Astrocyte of the hippocampus (primary cell): ENCODE measurements around the gene BIN2.
"Not testable (repeated sequence)": the region's sequence is repeated elsewhere in the genome, so short reads cannot be mapped to it uniquely, and the experiment has no call there.

Experiments used
- DNase-seq: peaks from one replicate; pipeline ENCODE4 v3.0.0; 2011; ENCODE audit warnings: low read depth, low spot score

The BIN2 gene

DNA sequence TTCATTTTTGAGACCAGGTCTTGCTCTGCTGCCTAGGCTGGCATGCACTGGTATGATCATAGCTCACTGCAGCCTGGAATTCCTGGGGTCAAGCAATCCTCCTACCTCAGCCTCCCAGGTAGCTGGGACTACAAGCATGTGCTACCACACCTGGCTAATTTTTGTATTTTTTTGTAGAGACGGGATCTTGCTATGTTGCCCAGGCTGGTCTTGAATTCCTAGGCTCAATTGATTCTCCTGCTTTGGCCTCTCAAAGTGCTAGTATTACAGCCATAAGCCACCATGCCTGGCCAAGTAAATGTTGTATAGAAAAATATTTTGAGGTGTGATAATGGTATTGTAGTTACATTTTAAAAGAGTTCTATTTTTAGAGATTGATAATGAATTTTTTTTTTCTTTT is 12.6 kb downstream of the BIN2 start:
- DNase-seq = no peak

DNA sequence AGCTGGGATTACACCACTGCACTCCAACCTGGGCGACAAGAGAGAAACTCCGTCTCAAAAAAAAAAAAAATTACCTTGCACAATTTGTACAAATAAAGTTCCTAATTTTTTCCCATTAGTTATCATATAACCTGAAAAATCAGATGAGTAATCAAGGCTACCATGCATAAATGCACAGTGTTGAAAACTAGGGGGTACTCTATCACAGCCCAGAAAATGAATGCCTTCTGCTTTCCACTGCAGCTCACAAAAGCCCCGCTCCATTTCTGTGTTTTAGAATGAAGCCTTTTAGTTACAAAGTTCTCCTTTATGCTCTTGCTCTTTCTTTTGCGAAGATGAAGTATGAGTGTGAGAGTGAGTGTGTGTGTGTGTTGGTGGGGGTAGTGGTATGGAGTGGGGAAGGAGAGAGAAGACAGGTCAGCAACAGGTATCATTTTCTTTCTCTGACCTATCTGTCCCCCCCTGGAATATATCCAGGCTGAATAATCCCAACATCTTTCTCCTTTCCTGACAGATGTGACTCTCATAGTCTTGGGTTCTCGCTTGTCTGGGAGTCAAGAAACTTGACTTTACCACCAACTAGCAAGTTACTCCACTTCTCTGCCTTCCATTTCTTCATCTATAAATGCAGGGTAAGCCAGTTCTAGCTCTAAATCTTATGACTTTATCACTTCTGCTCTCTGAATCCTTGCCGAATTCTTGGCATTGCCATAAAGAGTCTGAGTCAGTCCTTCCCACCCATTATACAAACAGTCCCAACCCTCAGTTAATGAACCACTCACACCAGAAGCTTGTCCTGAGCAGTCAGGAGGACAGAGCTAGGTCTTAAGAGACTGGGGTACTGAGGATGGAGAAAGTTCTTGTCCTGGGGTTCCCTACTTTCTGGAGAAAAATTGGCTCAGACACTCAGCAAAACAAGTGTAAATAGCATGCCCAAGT is 16.1 kb downstream of the BIN2 start:
- peak; percentile 89 for DNase-seq

DNA sequence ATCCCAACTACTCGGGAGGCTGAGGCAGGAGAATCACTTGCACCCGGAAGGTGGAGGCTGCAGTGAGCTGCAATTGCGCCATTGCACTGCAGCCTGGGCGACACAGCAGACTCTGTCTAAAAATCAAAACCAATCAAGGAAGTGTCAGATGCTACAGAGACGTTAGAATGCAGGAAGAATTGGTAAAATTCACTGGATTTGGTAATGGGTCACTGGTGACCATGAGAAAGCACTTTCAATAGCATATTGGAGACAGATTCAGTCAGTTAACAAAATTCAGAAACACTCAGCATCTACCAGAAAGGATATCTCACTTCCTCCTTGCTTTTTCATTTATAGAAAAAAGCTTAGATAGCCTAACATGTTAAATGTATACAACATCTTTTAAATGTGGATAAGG is 17.5 kb downstream of the BIN2 start:
- no peak for DNase-seq

DNA sequence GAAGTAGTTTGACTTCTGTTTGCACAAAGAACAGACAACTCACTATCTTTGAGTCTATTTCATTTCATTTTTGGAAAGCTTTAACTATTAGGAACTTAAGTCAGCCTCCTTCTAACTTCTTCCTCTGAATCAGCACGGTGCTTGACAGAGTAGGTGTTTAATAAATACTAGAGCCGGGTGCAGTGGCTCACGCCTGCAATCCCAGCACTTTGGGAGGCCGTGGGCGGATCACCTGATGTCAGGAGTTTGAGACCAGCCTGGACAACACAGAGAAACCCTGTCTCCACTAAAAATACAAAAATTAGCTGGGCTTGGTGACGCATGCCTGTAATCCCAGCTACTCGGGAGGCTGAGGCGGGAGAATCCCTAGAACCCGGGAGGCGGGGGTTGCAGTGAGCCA is 23.2 kb downstream of the BIN2 start:
- DNase-seq = not testable (repeated sequence)

DNA sequence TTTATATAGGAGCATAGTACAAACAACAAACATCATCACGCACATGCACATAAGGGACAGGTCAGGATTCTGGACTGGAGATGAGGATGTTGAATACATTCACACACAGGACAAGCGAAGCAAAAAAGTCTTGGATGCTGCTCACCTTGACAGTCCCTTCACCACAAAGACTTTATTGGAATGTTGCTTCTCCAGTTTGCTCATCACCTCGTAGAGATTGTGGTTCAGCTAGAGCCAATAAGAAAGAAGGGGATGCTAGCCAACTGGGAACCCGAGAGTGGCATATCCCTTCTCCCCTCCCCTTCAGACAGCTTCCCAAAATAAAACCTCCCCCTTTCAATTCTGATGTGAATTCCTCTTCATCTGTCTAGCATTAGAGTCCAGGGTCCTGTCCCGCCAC is 28.3 kb downstream of the BIN2 start:
- no peak for DNase-seq

DNA sequence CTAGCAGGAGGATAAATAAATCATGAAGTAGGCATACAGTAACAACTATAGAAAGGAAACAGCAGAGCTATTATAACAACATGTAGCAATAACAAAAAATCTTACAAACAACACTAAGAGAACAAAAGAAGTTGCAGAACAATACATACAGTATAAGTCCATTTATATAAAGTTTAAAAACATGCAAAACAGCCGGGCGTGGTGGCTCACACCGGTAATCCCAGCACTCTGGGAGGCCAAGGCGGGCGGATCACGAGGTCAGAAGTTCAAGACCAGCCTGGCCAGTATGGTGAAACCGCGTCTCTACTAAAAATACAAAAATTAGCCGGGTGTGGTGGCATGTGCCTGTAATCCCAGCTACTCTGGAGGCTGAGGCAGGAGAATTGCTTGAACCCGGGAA is 29.9 kb downstream of the BIN2 start:
- DNase-seq = not testable (repeated sequence)

DNA sequence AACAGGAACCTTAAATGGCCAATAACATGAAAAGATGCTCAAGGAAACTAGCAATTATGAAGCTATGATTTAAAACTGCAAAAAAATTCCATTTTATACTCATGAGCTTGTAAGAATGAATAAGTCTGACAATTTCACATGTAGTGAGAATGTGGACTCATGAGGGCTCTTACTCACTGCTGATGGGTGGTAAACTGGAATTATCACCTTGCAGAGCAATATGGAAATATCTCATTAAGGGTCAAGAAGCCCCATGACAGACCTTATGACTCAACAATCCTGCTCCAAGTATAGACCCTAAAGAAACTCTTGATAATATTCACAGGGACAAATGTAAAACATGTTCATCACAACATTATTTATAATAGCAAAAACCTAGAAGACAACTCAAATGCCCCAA is 30.3 kb downstream of the BIN2 start:
- DNase-seq = no peak

DNA sequence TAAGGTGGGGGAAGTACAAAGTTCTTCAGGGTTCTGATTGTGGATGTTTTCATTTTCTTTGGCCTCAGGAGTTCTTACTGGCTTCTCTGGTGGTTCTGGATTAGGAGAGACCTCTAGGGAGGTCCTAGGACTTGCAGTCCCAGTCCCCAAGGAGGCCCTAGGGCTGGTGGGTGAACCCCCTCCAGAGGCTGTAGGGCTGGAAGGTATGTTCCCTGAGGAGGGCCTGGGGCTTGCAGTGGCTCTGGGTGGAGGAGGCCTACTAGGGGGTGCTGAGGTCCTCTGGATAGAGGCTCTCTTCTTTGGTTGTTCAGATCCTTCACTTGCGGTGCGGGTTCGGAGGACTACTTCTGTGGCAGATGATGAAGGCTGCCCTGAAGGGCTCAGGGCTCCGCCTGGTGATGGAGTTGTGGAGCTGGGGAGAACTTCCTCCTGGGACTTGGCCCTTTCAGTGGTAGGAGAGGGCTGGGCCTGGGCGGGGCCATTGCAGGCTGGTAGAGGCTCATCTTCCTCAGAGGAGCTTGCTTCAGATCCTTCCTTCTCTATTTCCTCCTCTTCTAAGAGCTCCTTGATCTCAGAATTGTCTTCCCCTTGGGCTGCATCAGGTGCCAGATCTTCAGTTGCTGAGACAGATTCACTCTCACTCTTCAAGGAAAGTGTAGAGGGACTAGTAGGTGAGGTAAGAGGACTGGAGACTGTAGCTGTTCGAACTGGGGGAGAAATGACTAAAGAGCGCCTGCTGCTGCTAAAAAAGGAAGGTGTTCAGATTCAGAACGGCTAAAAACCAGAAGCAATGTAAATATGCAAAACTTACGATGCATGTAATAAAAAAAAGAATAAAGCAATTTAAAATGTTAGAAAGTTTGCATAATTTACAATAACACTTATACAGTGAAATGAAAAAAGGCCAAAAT is 32.1 kb downstream of the BIN2 start:
- DNase-seq = not testable (repeated sequence)

DNA sequence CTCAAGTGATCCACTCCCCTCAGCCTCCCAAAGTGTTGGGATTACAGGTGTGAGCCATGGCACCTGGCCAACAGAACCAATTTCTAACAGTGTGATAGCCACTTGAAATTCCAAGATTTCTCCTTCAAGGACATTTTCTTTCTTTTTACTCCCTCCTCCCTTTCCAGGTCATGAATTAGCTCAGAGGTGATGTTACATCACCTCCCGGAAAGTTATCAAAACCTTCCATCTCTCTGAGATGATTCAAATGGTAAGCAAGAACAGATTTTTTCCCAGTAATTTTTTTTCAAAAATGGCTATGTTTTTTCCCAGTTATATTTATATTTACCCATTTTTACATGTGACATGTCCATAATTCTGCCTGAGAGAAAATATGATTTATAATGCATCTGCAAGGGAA is 38.1 kb downstream of the BIN2 start:
- DNase-seq = no peak

DNA sequence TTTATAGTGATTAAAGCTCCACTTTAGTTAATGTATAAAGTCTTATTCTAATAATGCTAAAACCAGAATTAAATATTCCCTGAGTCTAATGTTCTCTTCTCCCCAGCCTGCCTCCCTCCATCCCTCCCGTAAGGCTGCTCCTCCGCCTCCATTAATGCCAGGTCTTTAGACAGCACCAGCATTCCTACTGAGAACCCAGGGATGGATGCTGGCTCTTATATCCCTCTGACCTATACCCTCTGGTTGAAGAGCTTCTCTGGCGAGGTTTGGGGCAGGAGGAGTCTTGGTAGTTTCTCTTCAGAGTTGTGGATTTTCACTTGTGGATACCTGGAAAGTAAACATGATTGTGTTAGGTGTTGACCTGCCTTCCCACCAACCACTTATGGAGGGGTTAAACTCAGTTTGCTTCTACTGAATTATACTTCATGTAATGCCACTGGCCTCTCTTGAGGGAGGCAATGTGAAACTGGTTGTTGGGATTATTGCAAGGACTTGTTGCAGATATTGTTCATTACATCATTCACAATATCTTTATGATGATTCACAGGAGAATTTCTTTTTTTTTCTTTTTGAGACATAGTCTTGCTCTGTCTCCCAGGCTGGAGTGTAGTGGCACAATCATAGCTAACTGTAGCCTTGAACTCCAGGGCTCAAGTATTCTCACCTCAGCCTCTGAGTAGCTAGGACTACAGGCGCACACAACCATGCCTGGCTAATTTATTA is 42.6 kb downstream of the BIN2 start:
- peak; percentile 9 for DNase-seq

DNA sequence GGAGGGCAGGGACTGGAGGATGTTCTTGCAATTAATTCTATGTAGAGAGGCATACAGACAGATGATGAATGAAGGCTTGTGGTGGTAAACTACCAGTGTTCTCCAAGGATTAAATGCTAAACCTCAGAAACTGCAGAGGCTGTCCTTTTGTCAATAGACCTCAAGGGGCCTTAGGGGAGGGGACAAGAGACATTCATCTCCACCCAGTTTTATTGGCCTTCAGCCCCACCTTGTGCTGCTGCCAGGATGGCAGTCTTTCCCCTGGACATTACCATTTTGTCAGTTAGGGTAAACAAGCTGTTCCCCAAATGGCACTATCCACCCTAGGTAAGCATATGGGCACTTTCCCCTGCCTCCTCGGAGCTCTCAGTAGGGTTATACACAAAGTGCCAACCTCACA is 48.9 kb downstream of the BIN2 start:
- DNase-seq = no peak

DNA sequence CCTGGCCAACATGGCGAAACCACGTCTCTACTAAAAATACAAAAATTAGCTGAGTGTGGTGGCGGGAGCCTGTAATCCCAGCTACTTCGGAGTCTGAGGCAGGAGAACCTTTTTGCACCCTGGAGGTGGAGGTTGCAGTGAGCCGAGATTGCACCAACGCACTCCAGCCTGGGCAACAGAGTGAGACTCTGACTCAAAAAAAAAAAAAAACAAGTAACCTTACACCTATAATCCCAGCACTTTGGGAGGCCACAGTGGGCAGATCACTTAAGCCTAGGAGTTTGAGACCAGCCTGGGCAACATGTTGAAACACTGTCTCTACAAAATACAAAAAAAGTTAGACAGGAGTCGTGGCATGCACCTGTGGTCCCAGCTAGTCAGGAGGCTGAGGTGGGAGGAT is 51.2 kb downstream of the BIN2 start:
- not testable (repeated sequence) for DNase-seq

DNA sequence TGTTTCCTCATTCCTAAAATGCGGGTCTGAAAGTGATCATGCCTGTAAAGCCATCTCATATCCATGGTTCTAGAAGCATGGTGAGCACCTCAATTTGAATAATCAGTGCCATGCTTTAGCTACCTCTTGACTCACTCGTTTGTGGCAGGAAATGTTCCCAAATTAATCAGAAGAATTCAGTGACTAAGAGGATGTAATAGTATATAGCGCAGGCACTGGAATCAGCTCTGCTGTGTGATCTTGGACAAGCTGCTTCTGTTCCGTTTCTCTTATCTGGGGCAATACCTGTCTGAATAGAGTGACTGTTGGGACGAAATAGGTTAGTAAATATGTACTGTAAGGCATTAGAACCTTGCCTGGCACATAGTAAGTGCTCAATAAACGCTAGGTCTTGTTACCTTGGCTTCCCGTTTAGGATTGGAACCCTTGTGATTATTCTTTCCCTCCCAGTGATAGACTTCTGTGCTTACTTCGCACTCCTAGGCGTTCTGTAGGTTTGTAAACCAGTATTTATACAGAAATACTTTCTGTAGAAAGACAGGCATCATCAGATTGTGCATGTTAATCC is 52.9 kb downstream of the BIN2 start:
- peak; percentile 85 for DNase-seq

DNA sequence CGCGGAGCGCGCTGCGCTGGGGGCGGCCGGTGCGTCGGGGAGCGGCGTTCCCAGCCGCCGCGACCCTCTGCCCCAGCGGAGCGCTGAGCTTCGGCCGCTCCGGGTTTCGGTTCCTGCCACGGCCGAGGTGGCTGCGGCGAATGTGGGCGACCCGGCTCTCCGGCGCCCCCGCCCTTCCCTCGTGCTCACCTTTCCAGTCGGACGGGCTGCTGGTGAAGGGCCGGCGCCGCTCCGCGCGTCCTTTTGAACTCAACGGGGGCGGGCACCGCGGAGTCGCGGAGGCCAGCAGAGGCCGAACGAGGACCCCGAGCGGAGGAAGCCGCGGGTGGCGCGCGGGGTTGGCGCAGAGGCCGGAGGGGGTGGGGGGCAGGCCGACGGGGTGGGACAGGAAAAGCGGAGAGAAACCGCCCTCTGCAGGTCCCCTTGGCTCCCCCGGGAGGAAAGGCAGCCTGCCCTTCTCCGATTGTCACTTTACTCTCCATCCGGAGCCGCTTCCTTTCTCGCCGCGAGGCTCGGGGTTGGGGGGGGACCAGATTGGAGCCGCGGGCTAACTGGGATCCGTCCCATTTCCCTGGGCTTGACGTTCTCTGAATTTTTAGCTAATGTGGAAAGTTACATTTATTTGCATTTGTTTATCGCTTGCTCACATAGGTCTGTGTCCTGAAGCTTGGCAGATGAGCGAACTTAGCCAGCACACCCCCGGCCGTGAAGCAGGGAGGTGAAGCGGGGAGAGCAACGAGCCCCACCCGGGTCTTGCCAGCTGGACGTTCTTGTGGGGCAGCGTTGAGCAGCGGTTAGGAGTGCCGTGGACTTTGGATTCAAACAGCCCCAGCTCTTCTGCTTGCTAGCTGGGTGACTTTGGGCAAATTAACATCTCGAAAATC is 53.7 kb downstream of the BIN2 start, which contains the start of gene SMAGP:
TSS of gene SMAGP (minus strand) at position 349 of the 884 bp plus-strand sequence. CDS start 1,137 bp downstream, outside the sequence.
- DNase-seq = peak; percentile 81

DNA sequence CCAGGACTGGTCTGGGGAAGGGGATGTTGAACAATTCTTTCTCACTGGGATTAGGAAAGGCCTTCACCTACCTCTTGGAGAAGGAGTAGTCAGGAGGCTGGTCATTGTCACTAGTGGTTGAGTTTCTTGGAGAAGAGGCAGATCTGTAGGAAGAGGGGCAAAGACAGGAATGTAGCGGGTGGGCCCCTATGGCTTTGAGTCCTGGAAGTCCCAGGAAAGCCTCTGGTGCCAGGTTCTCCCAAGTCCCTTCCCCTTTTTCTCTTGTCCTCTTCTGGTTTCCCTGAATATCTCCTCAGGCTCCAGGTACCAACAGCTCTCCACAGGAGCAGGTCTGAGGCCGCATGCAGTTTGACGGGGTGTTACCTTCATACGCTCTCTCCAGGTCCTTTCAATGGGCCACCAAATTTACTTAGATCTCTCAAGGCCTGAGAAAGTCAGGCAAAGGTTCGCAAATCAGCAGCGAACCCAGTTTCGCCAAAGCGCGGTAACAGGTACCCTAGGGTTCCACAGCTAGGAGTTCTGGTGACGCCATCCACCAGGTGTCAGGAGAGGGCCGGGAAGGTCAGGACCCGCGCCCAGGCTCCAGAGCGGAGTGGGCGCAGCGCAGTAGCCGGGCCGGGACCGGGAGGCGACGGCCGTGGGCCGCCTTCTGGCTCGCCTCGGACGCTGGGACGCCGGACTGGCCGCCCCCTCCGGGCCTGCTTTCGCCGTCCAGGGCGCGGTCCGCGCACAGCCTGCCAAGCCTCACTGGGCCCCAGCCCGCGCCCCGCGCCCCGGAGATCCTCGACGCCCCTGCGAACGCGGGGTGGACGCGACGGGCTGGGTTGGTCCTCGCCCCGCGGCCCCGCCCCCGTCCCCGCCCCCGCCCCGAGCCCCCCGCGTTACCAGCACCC is 54.6 kb downstream of the BIN2 start:
- DNase-seq = peak; percentile 77

DNA sequence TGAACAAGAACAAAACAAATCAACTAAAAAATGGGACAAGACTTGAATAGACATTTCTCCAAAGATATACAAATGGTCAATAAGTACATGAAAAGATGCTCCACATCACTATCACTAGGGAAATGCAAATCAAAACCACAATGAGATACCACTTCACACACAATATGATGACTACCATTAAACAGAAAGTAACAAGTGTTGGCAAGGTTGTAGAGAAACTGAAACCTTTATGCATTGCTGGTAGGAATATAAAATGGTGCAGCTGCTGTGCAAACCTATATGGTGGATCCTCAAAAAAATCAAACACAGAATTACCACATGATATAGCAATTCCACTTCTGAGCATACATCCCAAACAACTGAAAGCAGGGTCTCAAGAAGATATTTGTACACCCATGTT is 59.0 kb downstream of the BIN2 start:
- no peak for DNase-seq

DNA sequence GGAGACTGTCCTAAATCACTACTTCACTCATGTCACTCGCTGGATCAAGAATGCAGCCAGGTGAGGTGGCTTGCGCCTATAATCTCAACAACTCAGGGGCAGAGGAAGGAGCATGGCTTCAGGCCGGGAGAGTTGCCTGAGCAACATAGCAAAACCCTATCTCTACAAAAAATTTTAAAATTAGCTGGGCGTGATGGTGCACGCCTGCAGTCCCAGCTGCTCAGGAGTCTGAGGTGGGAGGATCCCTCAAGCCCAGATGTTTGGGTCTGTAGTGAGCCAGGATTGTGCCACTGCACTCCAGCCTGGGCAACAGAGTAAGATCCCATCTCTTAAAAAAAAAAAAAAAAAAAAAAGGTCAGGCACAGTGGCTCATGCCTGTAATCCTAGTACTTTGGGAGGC is 59.7 kb downstream of the BIN2 start:
- no peak for DNase-seq

DNA sequence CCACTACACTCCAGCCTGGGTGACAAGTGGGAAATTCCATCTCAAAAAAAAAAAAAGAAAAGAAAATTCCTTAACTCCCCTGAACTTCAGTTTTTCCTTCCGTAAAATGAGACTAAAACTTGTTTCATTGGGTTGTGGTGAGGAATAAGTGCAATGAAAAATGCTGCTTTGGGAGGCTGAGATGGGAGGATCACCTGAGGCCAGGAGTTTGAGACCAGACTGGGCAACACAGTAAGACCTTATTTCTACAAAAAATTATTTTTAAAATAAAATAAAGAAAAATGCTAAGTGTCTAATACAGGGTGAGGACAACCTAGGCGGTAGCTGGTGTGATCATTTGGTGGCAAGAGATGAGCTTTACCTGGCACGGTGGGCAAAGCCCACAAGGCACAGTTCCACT is 60.6 kb downstream of the BIN2 start:
- DNase-seq = no peak

DNA sequence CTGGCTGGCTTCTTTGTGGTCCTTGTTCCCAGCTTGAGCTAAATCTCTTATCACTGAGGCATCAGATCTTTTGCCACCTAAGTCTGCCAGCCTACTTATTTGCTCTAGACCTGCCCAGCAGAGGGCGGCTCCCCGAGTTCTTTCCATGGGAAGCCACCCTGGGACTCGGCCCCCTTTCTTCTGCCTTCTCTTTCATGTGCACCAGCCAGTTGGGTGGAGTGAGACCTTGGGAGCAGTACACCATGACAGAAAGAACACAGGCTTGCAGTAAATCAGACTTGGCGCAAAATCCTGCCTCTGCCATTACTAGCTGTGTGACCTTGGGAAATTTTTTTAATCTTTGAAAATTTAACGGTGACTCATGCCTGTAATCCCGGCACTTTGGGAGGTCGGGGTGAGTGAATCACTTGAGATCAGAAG is 61.2 kb downstream of the BIN2 start:
- peak; percentile 56 for DNase-seq
